BJ (cell line): ENCODE results near the gene TMEM40. TPM values are rescaled to one million over a fixed set of nuclear protein-coding genes. Genes with fewer than 3 reads are reported as not detected.

Source experiments
- CTCF ChIA-PET: fragments of 350-600 bp; formaldehyde crosslinking; extraction: SDS; loops from one replicate; lab custom pipeline; 2021; ENCODE audit warnings: antibody characterized with exemption, inconsistent platforms; lab: Yijun Ruan, JAX
- POLR2A ChIA-PET: fragments of 300-600 bp; sonication (Branson Sonifier 250); formaldehyde crosslinking; extraction: SDS; loops from one replicate; lab custom pipeline; 2021; ENCODE audit warnings: antibody characterized with exemption; lab: Charles Lee
- DNase-seq: peaks from one replicate; pipeline ENCODE4 v3.0.0-alpha.2; 2011; ENCODE audit warnings: low read depth
- H3K27me3 ChIP-seq: 2 replicates; pipeline ENCODE4 v1.6.0; 2011; ENCODE audit warnings: low read length; ENCODE audit not compliant: control insufficient read depth, insufficient read depth
- H3K36me3 ChIP-seq: 2 replicates; pipeline ENCODE4 v1.5.1; 2011; ENCODE audit warnings: low read length; ENCODE audit not compliant: control insufficient read depth, insufficient read depth
- H3K4me3 ChIP-seq: 2 replicates; pipeline ENCODE4 v1.5.1; 2011; ENCODE audit warnings: low read depth, mild to moderate bottlenecking, control low read depth, low read length
- CTCF ChIP-seq: IDR thresholded peaks from 2 replicates; pipeline ENCODE4 v1.5.1; 2011; ENCODE audit warnings: low read depth, mild to moderate bottlenecking, control low read depth, inconsistent platforms, low read length, moderate library complexity; ENCODE audit not compliant: insufficient read depth
- polyA plus RNA-seq: library from polyadenylated mRNA; depleted of rRNA; stranded (reverse); fragments of >200 nt; gene quantifications from 2 replicates; pipeline ENCODE4 v1.2.3, GENCODE V29; 2011

TMEM40 gene
- polyA plus RNA-seq, 1 experiment: 0.52 TPM

GRCh38 chr3:12759693-12760565, 870 bp upstream of the TMEM40 start:
- ChIA-PET CTCF (interaction anchor here (0.7 to 2.3 kb wide), 3 partner anchors 8 to 82 kb away, joined by 3 to 6 read pairs (median 3); partner anchors contain the start of gene RPL32), POLR2A (interaction anchor here (0.7 kb wide), 1 partner anchor 100 kb away, joined by 4 read pairs; no protein-coding TSS in a partner anchor)
- Histone ChIP-seq H3K4me3 (no peak overlapping the region), H3K27me3 (no peaks in the 10 kb centered on the region), H3K36me3 (no peaks in the 10 kb centered on the region)
- no peak for TF ChIP-seq CTCF
- DNase-seq: no peak

- ChIA-PET CTCF (interaction anchor here (1.1 to 2.3 kb wide), 3 partner anchors 22 to 51 kb away, joined by 3 to 6 read pairs (median 3); no protein-coding TSS in a partner anchor), POLR2A (no interaction called here)
- H3K4me3 ChIP-seq: no peak overlapping the region
- no peaks in the 10 kb centered on the region for H3K36me3 ChIP-seq
- no peaks in the 10 kb centered on the region for H3K27me3 ChIP-seq
- DNase-seq: peak; percentile 26
- no peak for TF ChIP-seq CTCF
These were observed 856 bp downstream of the TMEM40 start for GRCh38 chr3:12758025-12758781.

GRCh38 chr3:12756635-12757034, 2.4 kb downstream of the TMEM40 start:
- no peak for DNase-seq
- Histone ChIP-seq H3K36me3 (no peaks in the 10 kb centered on the region), H3K4me3 (no peak overlapping the region), H3K27me3 (no peaks in the 10 kb centered on the region)
- ChIA-PET POLR2A (no interaction called here), CTCF (interaction anchor here (0.5 kb wide), 1 partner anchor 8 kb away, joined by 3 read pairs; no protein-coding TSS in a partner anchor)
- no peak for TF ChIP-seq CTCF

- DNase-seq: no peak
- Histone ChIP-seq H3K36me3 (no peaks in the 10 kb centered on the region), H3K4me3 (no peak overlapping the region), H3K27me3 (no peaks in the 10 kb centered on the region)
- ChIA-PET POLR2A (no interaction called here), CTCF (no interaction called here)
- TF ChIP-seq CTCF: no peak
These were observed 2.9 kb downstream of the TMEM40 start for GRCh38 chr3:12756175-12756574.

- POLR2A ChIA-PET: no interaction called here
- H3K27me3 ChIP-seq: no peaks in the 10 kb centered on the region
- TF ChIP-seq CTCF: no peak
- H3K36me3 ChIP-seq: no peaks in the 10 kb centered on the region
- CTCF ChIA-PET: no interaction called here
- no peak overlapping the region for H3K4me3 ChIP-seq
- DNase-seq: no peak
These were observed 3.3 kb downstream of the TMEM40 start for GRCh38 chr3:12755754-12756153.
